Measurements from ENCODE around the gene DDX41.

Gene DDX41

GRCh38 chr5:177476531-177477233 lies 40.1 kb downstream of the DDX41 start:
- no peak for TF ChIP-seq CTCF (IDR thresholded peaks at IDR 0.05; ENCODE audit: low read length)
- TF ChIP-seq EZH2 (optimal IDR thresholded peaks at IDR 0.05; ENCODE audit: low read depth, low read length) = no peak
- H3F3A ChIP-seq (ENCODE audit: insufficient read depth, low read length) = no peaks in the 10 kb centered on the region

GRCh38 chr5:177475563-177476427 lies 41.0 kb downstream of the DDX41 start:
- H4K20me1 ChIP-seq (ENCODE audit: insufficient read depth, low read length) = no peaks in the 10 kb centered on the region
- no peak overlapping the region for H3K4me3 ChIP-seq (ENCODE audit: low read length)
- no peak overlapping the region for H3K27ac ChIP-seq (ENCODE audit: low read length)
- no peaks in the 10 kb centered on the region for H3K9me2 ChIP-seq (replicated peaks; ENCODE audit: insufficient read depth, low read length)
- H3K36me3 ChIP-seq (replicated peaks; ENCODE audit: insufficient read depth, low read length) = no peaks in the 10 kb centered on the region
- peaks cover 32% of the 10 kb centered on the region for H3K27me3 ChIP-seq (replicated peaks; ENCODE audit: insufficient read depth, low read length)
- H3K4me1 ChIP-seq (ENCODE audit: low read length) = no peaks in the 10 kb centered on the region
- H3K79me2 ChIP-seq (ENCODE audit: low read length) = no peaks in the 10 kb centered on the region
- TF ChIP-seq EZH2 (optimal IDR thresholded peaks at IDR 0.05; ENCODE audit: low read depth, low read length) = no peak
- no peak for TF ChIP-seq CTCF (IDR thresholded peaks at IDR 0.05; ENCODE audit: low read length)
- TF ChIP-seq EZH2phosphoT487 (IDR thresholded peaks at IDR 0.05; ENCODE audit: low read length) = no peak
- H3F3A ChIP-seq (ENCODE audit: insufficient read depth, low read length) = no peaks in the 10 kb centered on the region
- no peak for DNase-seq
- H2AFZ ChIP-seq (ENCODE audit: low read length) = no peak overlapping the region
- H3K9me3 ChIP-seq (replicated peaks; ENCODE audit: insufficient read depth, low read length) = no peaks in the 10 kb centered on the region
- no peak overlapping the region for H3K9ac ChIP-seq (ENCODE audit: low read length)
- no peak overlapping the region for H3K4me2 ChIP-seq (ENCODE audit: low read depth, low read length)

More at GRCh38 chr5:177476531-177477233, 40.1 kb downstream of the DDX41 start:
- H2AFZ ChIP-seq (ENCODE audit: low read length) = no peak overlapping the region
- H3K4me1 ChIP-seq (ENCODE audit: low read length) = no peaks in the 10 kb centered on the region
- H3K27me3 ChIP-seq (replicated peaks; ENCODE audit: insufficient read depth, low read length) = peaks cover 24% of the 10 kb centered on the region
- DNase-seq = no peak
- H4K20me1 ChIP-seq (ENCODE audit: insufficient read depth, low read length) = no peaks in the 10 kb centered on the region
- H3K9me3 ChIP-seq (replicated peaks; ENCODE audit: insufficient read depth, low read length) = no peaks in the 10 kb centered on the region
- no peaks in the 10 kb centered on the region for H3K79me2 ChIP-seq (ENCODE audit: low read length)
- H3K36me3 ChIP-seq (replicated peaks; ENCODE audit: insufficient read depth, low read length) = no peaks in the 10 kb centered on the region
- H3K4me3 ChIP-seq (ENCODE audit: low read length) = no peak overlapping the region
- no peak overlapping the region for H3K4me2 ChIP-seq (ENCODE audit: low read depth, low read length)
- H3K9ac ChIP-seq (ENCODE audit: low read length) = no peak overlapping the region
- no peak overlapping the region for H3K27ac ChIP-seq (ENCODE audit: low read length)
- H3K9me2 ChIP-seq (replicated peaks; ENCODE audit: insufficient read depth, low read length) = no peaks in the 10 kb centered on the region

GRCh38 chr5:177474846-177475562 lies 41.8 kb downstream of the DDX41 start:
- no peak for DNase-seq
- Histone ChIP-seq H3K4me2 (ENCODE audit: low read depth, low read length) (no peak overlapping the region), H3F3A (ENCODE audit: insufficient read depth, low read length) (no peaks in the 10 kb centered on the region), H3K9ac (ENCODE audit: low read length) (no peak overlapping the region), H3K4me1 (ENCODE audit: low read length) (no peaks in the 10 kb centered on the region), H4K20me1 (ENCODE audit: insufficient read depth, low read length) (no peaks in the 10 kb centered on the region), H3K9me3 (replicated peaks; ENCODE audit: insufficient read depth, low read length) (no peaks in the 10 kb centered on the region), H3K4me3 (ENCODE audit: low read length) (no peak overlapping the region), H2AFZ (ENCODE audit: low read length) (no peak overlapping the region), H3K9me2 (replicated peaks; ENCODE audit: insufficient read depth, low read length) (no peaks in the 10 kb centered on the region), H3K27me3 (replicated peaks; ENCODE audit: insufficient read depth, low read length) (peaks cover 40% of the 10 kb centered on the region), H3K79me2 (ENCODE audit: low read length) (no peaks in the 10 kb centered on the region), H3K36me3 (replicated peaks; ENCODE audit: insufficient read depth, low read length) (no peaks in the 10 kb centered on the region), H3K27ac (ENCODE audit: low read length) (no peak overlapping the region)
- TF ChIP-seq EZH2phosphoT487 (IDR thresholded peaks at IDR 0.05; ENCODE audit: low read length) = no peak
- TF ChIP-seq CTCF (IDR thresholded peaks at IDR 0.05; ENCODE audit: low read length) = no peak
- no peak for TF ChIP-seq EZH2 (optimal IDR thresholded peaks at IDR 0.05; ENCODE audit: low read depth, low read length)

All from MM.1S (cell line).